ENCODE results near the gene MFN2.
A peak's percentile ranks its signal among the peaks of the same experiment; 100 is the strongest.
"Not testable (repeated sequence)": the region's sequence is repeated elsewhere in the genome, so short reads cannot be mapped to it uniquely, and the experiment has no call there.

The MFN2 gene

GRCh38 chr1:11979851-11980675, at the start of gene MFN2:
MFN2 (plus strand) TSS chr1:11980444; CDS start chr1:11989169, 8,725 bp downstream.
- peak; percentile 97 for DNase-seq

GRCh38 chr1:11930571-11931445, 49.4 kb upstream of the MFN2 start:
- no peak for DNase-seq

- no peak for DNase-seq
Measured at GRCh38 chr1:11931845-11932244, 48.4 kb upstream of the MFN2 start.

DNA sequence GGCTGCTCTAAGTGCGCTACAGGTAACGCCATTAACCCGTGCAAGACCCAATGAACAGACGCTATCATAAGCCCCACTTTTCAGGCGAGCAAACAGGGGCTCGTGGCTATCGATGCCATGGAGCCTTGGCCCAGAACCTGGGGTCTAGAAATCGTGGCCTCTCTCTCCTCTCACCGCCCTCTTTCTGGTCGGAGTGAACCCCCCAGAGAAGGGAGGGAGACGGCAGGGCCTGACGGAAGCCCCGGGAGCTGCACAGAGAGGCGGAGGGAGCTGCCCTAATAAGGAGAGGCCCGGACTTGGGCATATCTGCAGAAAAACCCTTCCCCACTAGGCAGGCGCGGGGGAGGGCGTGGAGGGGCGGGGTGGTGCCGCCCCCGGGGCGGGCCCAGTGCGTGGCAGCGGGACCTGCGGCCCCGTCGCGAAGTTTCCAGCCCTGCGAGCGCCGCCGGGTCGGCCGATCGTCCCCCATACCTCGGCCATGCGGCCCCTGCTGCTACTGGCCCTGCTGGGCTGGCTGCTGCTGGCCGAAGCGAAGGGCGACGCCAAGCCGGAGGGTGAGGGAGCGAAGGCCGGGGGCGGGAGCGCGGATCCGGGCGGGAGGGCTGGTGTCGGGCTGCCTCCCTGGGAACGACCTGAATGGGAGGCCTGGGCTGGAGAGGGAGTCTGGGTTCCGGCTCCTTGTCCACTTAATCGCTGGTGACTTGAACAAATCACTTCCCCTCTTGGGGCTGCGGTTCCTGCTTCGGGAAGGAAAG, 45.8 kb upstream of the MFN2 start, which contains the start of gene PLOD1:
PLOD1 (plus strand) TSS at position 416 of the 755 bp plus-strand sequence; CDS start at position 479, 63 bp downstream.
- DNase-seq, result peak; percentile 66

DNA sequence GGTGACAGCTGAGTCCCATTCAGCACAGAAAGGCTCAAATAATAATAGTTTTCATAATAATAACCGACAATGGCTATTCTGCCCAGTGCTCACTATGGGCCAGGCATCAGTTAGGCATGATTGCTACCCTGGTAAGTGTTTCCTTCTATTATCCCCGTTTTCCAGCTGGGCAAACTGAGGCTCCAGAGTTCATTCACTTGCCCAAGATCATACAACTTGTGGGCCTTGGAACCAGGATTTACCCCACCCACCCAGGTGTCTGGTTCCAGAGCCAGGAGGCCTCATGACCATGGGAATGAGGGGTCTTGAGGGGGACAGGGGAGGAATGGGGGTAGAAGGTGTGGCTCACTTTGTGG, 45.2 kb upstream of the MFN2 start:
- no peak for DNase-seq

DNA sequence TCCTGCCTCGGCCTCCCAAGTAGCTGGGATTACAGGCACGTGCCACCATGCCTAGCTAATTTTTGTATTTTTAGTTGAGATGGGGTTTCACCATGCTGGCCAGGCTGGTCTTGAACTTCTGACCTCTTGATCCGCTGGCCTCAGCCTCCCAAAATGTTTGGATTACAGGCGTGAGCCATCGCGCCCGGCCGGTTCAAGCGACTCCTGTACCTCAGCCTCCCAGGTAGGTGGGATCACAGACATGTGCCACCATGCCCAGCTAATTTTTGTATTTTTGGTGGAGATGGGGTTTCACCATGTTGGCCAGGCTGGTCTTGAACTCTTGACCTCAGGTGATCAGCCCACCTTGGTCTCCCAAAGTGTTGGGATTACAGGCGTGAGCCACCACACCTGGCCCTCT, 44.5 kb upstream of the MFN2 start:
- DNase-seq, result not testable (repeated sequence)

DNA sequence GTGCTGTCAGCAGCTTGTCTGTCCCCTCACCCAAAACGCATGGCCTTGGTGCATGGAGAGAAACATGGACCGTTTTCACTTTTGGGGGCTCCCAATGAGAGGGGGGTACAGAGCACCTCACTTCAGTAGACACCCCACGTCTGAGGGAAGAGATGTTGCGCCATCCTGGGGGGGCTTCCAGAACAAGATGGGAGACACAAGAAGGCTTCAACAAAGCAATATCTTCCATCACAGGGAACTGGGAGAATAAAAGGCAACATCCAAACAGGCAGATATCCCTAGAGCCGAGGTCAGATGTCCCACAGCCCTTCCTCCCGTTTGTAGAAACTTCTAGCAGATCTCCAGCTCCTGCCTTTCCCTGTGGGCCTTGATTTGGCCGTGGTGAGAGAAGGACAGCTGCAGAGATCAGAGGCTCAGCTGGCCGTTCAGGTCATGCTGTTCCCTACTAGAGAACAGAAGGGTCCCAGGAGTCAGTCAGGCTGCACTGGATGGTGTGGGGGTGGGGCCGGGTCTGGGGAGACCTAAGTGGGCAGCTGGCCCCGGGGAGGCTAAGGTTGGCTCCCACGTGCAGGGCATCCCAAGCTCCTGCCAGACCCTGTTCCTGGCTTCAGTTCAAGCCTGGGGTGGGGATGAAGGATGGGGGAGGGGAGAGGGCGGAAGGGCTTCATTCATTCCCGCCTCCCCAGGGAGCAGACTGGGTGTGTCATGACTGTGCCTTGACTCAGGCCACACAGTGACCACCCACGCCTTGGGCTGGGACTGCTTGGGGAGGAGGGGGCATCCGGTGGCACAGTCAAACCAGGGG, 41.3 kb upstream of the MFN2 start:
- DNase-seq, result no peak

DNA sequence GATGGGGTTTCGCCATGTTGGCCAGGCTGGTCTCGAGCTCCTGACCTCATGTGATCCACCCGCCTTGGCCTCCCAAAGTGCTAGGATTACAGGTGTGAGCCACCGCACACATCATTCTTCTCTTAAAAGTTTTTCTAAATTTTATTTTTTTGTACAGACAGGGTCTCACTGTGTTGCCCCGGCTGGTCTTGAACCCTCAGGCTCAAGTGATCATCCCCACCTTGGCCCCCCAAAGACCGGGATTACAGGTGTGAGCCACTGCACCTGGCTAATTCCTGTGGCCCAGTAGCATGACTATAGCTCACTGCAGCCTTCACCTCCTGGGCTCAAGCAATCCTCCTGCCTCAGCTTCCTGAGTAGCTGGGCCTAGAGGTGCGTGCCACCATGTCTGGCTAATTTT, 40.5 kb upstream of the MFN2 start:
- DNase-seq, result not testable (repeated sequence)

DNA sequence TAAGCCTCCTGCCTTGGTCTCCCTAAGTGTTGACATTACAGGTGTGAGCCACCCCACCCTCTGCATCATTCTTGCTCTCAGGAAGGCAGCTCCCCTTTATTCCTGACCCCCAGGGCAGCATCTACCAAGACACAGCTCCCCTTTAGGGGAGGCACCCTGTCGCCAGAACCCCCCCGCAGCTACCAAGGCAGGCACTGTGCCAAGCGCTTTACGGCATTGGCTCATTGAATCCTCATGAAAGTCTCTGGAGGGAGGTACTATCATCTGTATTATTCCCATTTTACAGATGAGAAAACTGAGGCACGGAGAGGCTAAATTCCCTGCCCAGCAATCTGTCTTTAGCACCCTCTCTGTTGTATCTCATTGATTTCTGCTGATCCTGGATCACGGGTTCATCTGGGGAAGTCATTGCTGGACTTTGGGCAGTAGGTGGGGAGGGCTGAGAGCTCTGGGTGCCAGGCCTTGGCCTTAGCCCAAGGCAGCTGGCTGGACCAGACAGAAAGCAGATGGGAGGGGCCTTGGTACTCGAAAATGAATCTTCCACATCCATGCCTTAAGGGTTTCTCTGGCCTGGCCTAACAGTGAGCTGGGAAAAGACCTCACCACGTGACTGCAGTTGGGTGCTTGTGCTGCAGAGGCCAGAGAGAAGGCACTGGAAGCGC, 39.9 kb upstream of the MFN2 start:
- no peak for DNase-seq

- DNase-seq, result no peak
Measured at GRCh38 chr1:11942280-11942679, 38.0 kb upstream of the MFN2 start.

GRCh38 chr1:11943619-11944018, 36.6 kb upstream of the MFN2 start:
- DNase-seq, result no peak

DNA sequence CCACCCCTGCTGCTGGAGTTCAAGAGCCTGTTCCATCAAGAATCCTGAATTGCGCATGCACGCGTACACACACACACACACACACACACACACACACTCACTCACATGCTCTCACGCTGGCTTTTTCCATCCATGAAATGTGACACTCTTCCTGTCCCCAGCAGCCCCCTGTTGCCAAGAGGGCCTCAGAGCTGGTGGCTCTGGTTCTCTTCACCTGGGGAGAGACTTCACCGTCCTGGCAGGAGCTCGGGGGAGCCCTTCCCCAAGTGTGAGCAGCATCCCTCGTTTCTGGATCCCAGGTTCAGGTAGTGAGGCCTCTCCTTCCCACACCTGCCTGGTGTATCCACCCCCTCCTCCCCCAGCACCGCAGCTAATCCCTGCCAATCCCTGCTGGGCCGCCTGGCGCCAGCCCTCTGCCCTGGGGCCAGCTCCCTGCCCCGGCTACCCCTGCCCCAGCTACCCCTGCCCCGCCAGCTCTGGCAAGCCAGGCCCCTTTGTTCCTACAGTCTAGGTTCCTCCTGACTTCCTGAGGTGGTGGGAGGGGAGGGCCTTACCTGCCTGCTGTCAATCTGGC, 35.8 kb upstream of the MFN2 start:
- DNase-seq, result no peak

DNA sequence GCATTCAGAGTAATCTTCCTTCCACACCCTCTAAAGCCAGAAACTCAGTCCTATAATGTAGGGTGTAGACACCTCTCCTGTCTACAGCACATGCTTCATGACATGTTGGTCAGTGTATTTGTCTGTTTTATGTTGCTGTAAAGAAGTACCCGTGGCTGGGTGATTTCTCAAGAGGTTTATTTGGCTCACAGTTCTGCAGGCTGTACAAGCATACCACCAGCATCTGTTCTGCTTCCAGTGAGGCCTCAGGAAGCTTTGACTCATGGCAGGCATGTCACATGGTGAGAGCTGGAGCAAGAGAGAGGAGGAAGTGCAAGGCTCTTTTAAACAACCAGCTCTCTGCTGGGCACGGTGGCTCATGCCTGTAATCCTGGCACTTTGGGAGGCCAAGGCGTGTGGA, 33.6 kb upstream of the MFN2 start:
- DNase-seq, result no peak

DNA sequence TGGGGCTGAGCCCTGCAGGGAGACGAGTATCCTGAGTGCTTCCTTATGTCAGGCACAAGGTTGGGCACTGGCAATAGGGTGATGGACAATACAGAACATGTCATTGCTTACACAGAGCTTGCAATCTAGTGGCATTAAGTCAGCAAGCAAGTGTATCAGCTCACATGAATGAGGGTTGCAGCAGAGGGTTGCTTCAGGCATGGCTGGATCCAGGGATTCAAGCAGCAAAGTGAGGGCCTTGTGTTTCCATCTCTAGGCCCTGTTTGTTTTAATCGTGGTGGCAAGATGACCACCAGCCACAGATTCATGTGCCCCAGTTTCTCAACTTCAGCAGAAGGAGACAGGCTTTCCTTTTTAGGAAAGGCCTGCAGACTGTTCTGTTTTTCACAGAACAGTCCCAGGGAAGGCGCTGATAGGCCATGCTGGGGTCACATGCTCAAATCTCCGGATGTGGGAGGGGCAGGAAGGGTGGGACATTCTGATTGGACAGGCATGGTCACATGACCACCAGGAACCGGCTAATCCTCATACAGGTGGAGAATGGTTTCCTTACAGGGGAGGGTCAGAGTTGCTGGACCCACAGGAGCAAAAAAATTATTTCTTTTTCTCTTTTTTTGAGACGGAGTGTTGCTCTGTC, 31.3 kb upstream of the MFN2 start:
- no peak for DNase-seq

- DNase-seq, result no peak
Measured at GRCh38 chr1:11951901-11952300, 28.3 kb upstream of the MFN2 start.

GRCh38 chr1:11952455-11953109, 27.7 kb upstream of the MFN2 start:
- no peak for DNase-seq

DNA sequence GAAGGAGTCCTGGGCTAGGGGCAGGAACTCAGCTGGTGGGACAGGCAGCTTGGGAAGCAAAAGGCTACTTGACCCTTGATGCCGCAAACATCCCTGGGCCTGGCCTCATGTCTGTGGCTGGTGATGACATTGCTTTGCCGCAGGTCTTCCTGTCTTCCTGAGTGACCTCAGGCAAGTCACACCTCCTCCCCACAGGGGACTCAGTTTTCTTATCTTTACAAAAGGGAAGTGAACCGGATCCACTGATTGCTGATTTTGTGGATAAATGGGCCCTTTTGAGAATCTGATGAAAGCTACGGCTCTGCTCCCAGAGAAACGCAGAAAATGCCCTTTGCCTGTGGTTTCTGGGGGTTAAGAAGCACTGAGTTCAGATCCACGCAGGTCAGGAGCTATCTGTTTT, 25.0 kb upstream of the MFN2 start:
- DNase-seq, result no peak

DNA sequence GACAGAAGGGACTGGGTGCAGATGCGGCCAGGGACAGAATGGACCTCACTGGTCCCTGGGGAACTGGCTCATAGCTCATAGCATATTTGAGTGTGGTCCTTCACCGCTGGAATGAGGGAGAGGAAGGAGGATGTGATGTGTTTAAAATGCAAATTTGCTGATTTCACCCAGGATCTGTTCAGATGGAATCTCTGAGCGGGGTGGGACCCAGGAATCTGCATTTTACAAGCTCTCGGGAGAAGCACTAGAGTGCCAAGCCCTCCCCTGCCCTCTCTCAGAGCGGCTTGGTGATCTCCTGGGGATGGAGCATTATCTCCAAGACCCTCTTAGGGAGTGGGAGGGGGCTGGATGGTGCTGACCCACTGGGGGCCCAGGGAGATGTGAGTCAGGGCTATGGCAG, 22.8 kb upstream of the MFN2 start:
- no peak for DNase-seq

DNA sequence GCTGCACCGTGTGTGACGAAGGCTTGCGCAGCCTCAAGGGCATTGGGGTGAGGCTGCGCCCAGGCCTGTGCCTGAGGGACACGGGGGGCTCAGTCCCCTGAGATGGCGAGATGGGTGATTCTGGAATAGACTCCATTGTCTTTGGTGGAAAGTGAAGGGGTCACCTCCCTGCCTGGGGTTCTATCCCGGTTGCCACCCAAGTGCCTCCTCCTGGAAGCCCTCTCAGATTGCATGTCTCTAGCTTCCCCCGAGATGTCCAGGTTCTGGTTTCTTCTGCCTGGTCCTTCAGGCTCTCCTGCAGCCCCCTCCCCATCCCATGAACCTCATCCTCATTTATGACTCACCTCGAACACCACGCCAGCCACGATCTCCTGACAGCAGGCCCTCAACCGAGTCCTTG, 22.3 kb upstream of the MFN2 start:
- DNase-seq, result no peak

DNA sequence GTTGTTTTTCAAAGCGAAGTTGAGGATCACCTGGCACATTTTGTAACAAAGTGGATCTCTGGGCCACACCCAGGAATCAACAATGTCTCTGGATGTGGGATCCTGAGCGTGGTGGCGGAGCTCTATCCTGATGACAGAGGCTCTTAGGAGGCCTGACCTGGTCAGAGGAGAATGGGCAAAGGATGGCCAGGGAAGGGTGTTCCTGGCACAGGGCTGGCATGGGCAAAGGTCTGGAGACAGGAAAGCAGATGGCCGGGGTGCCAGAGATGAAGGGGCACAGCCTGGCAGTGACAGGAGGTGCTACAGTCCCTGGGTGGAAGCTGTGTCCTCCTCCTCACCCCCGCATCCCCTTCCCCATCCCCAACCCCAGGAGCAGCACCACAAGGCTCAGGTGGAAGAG, 20.0 kb upstream of the MFN2 start:
- DNase-seq, result no peak

Data from GDM1 (cell line).